Mesendoderm (in vitro differentiated cells): ENCODE measurements around the gene IFIT5.

Source experiments
- DNase-seq: peaks from one replicate; pipeline ENCODE4 v3.0.0; 2013
- H2AK5ac ChIP-seq: 2 replicates; pipeline ENCODE4 v1.6.1; 2013; ENCODE audit warnings: low read length, inconsistent platforms
- H2BK120ac ChIP-seq: 2 replicates; pipeline ENCODE4 v1.6.1; 2013; ENCODE audit warnings: low read depth, mild to moderate bottlenecking, low read length, moderate library complexity, mixed read lengths
- H2BK15ac ChIP-seq: replicated peaks from 2 replicates; pipeline ENCODE4 v1.6.1; 2013; ENCODE audit warnings: low read depth, mild to moderate bottlenecking, moderate library complexity
- H2BK5ac ChIP-seq: 2 replicates; pipeline ENCODE4 v1.6.1; 2013; ENCODE audit warnings: low read length, inconsistent platforms
- H3K18ac ChIP-seq: 2 replicates; pipeline ENCODE4 v1.6.1; 2013; ENCODE audit warnings: mild to moderate bottlenecking, low read length, mixed read lengths
- H3K23ac ChIP-seq: one replicate; pipeline ENCODE4 v1.6.1; 2013; ENCODE audit warnings: low read length
- H3K27ac ChIP-seq: 2 replicates; pipeline ENCODE4 v1.5.1; 2013; ENCODE audit warnings: low read depth, mild to moderate bottlenecking, inconsistent platforms, low read length, moderate library complexity
- H3K27me3 ChIP-seq: 2 replicates; pipeline ENCODE4 v1.6.1; 2013; ENCODE audit warnings: low read length, control low read depth, mild to moderate bottlenecking, inconsistent platforms; ENCODE audit not compliant: insufficient read depth, poor library complexity
- H3K36me3 ChIP-seq: 2 replicates; pipeline ENCODE4 v1.6.1; 2013; ENCODE audit warnings: low read length, inconsistent platforms; ENCODE audit not compliant: control insufficient read depth, insufficient read depth
- H3K4ac ChIP-seq: one replicate; pipeline ENCODE4 v1.6.1; 2013; ENCODE audit warnings: low read depth, mild to moderate bottlenecking, low read length, moderate library complexity
- H3K4me1 ChIP-seq: 2 replicates; pipeline ENCODE4 v1.6.1; 2013; ENCODE audit warnings: low read depth, low read length, inconsistent platforms; ENCODE audit not compliant: control insufficient read depth
- H3K4me2 ChIP-seq: 2 replicates; pipeline ENCODE4 v1.6.1; 2013; ENCODE audit warnings: low read length
- H3K4me3 ChIP-seq: 2 replicates; pipeline ENCODE4 v1.5.1; 2013; ENCODE audit warnings: mild to moderate bottlenecking, low read length
- H3K56ac ChIP-seq: one replicate; pipeline ENCODE4 v1.6.1; 2013; ENCODE audit warnings: low read length
- H3K79me1 ChIP-seq: 2 replicates; pipeline ENCODE4 v1.6.1; 2013; ENCODE audit warnings: low read length, inconsistent platforms
- H3K79me2 ChIP-seq: 2 replicates; pipeline ENCODE4 v1.6.1; 2013; ENCODE audit warnings: mild to moderate bottlenecking, low read length; ENCODE audit not compliant: control insufficient read depth, insufficient read depth
- H3K9ac ChIP-seq: 2 replicates; pipeline ENCODE4 v1.6.1; 2013; ENCODE audit warnings: low read length, inconsistent platforms
- H4K5ac ChIP-seq: one replicate; pipeline ENCODE4 v1.6.1; 2013; ENCODE audit warnings: low read length
- H4K8ac ChIP-seq: one replicate; pipeline ENCODE4 v1.6.1; 2013; ENCODE audit warnings: low read depth, mild to moderate bottlenecking, control low read depth, low read length, moderate library complexity
- WGBS: extraction: QIAGEN DNeasy Blood & Tissue Kit; methylation state at CpG from one replicate; pipeline ENCODE4 v1.1.7; 2013; ENCODE audit warnings: low lambda C conversion rate, missing lambda C conversion rate; ENCODE audit not compliant: insufficient coverage; ENCODE audit errors: extremely low coverage; 5-methylcytosine and 5-hydroxymethylcytosine counted together

Gene IFIT5

GRCh38 chr10:89414879-89415821 is 782 bp downstream of the IFIT5 start:
- Histone ChIP-seq H3K4me1 (no peaks in the 10 kb centered on the region), H3K56ac (peak overlapping the region; percentile 89), H3K79me2 (no peaks in the 10 kb centered on the region), H3K18ac (no peak overlapping the region), H3K27me3 (no peaks in the 10 kb centered on the region), H3K79me1 (no peaks in the 10 kb centered on the region), H2BK5ac (no peak overlapping the region), H2AK5ac (no peak overlapping the region), H3K4me3 (peak overlapping the region; percentile 80), H4K8ac (no peak overlapping the region), H3K4me2 (peak overlapping the region; percentile 91), H2BK15ac (no peak overlapping the region), H3K27ac (no peak overlapping the region), H3K23ac (peak overlapping the region; percentile 45), H4K5ac (no peak overlapping the region), H2BK120ac (no peak overlapping the region), H3K9ac (peak overlapping the region; percentile 77), H3K4ac (no peak overlapping the region), H3K36me3 (no peaks in the 10 kb centered on the region)
- WGBS, result no CpG with 5 or more reads among the region's 66 CpGs
- peak; percentile 69 for DNase-seq

GRCh38 chr10:89416465-89416864 is 2.1 kb downstream of the IFIT5 start:
- H4K8ac ChIP-seq, result no peak overlapping the region

GRCh38 chr10:89419548-89419947 is 5.2 kb downstream of the IFIT5 start:
- Histone ChIP-seq H3K4me3 (no peak overlapping the region), H4K8ac (no peak overlapping the region), H4K5ac (no peak overlapping the region), H3K36me3 (no peaks in the 10 kb centered on the region), H3K23ac (no peak overlapping the region), H2BK15ac (no peak overlapping the region), H3K4ac (no peak overlapping the region), H3K27ac (no peak overlapping the region), H3K56ac (no peak overlapping the region), H3K4me2 (no peak overlapping the region), H2BK5ac (no peak overlapping the region), H2AK5ac (no peak overlapping the region), H3K79me2 (no peaks in the 10 kb centered on the region), H3K18ac (no peak overlapping the region), H3K4me1 (no peaks in the 10 kb centered on the region), H3K79me1 (no peaks in the 10 kb centered on the region), H2BK120ac (no peak overlapping the region), H3K27me3 (no peaks in the 10 kb centered on the region), H3K9ac (no peak overlapping the region)
- peak; percentile 31 for DNase-seq
- no CpG with 5 or more reads among the region's 3 CpGs for WGBS

More at GRCh38 chr10:89416465-89416864, 2.1 kb downstream of the IFIT5 start:
- DNase-seq, result no peak
- Histone ChIP-seq H3K79me1 (no peaks in the 10 kb centered on the region), H2AK5ac (no peak overlapping the region), H3K79me2 (no peaks in the 10 kb centered on the region), H4K5ac (no peak overlapping the region), H3K18ac (no peak overlapping the region), H3K4me1 (no peaks in the 10 kb centered on the region), H2BK5ac (no peak overlapping the region), H3K9ac (no peak overlapping the region), H3K4me2 (no peak overlapping the region), H3K27me3 (no peaks in the 10 kb centered on the region), H3K56ac (no peak overlapping the region), H2BK15ac (no peak overlapping the region), H3K4ac (no peak overlapping the region), H3K27ac (no peak overlapping the region), H3K23ac (no peak overlapping the region), H3K36me3 (no peaks in the 10 kb centered on the region), H2BK120ac (no peak overlapping the region), H3K4me3 (no peak overlapping the region)
- no CpG with 5 or more reads among the region's 1 CpG for WGBS

GRCh38 chr10:89421018-89421476 is 6.7 kb downstream of the IFIT5 start:
- Histone ChIP-seq H3K9ac (no peak overlapping the region), H4K5ac (no peak overlapping the region), H3K27me3 (no peaks in the 10 kb centered on the region), H3K4me3 (no peak overlapping the region), H3K27ac (no peak overlapping the region), H2BK5ac (no peak overlapping the region), H3K18ac (no peak overlapping the region), H3K23ac (no peak overlapping the region), H3K79me1 (no peaks in the 10 kb centered on the region), H3K36me3 (no peaks in the 10 kb centered on the region), H3K56ac (no peak overlapping the region), H2BK15ac (no peak overlapping the region), H3K4me2 (no peak overlapping the region), H2BK120ac (no peak overlapping the region), H2AK5ac (no peak overlapping the region), H3K79me2 (no peaks in the 10 kb centered on the region), H3K4ac (no peak overlapping the region), H4K8ac (no peak overlapping the region), H3K4me1 (no peaks in the 10 kb centered on the region)
- whole genome bisulfite sequencing, result no CpG with 5 or more reads among the region's 2 CpGs
- no peak for DNase-seq

GRCh38 chr10:89425000-89425399 is 10.6 kb downstream of the IFIT5 start:
- Histone ChIP-seq H3K23ac (no peak overlapping the region), H3K36me3 (no peaks in the 10 kb centered on the region), H2BK15ac (no peak overlapping the region), H3K9ac (no peak overlapping the region), H3K4me1 (no peaks in the 10 kb centered on the region), H3K18ac (no peak overlapping the region), H3K4me3 (no peak overlapping the region), H2BK5ac (no peak overlapping the region), H2AK5ac (no peak overlapping the region), H3K79me1 (no peaks in the 10 kb centered on the region), H3K27ac (no peak overlapping the region), H3K4ac (no peak overlapping the region), H3K79me2 (no peaks in the 10 kb centered on the region), H4K5ac (no peak overlapping the region), H3K27me3 (no peaks in the 10 kb centered on the region), H3K56ac (no peak overlapping the region), H4K8ac (no peak overlapping the region), H2BK120ac (no peak overlapping the region), H3K4me2 (no peak overlapping the region)
- no peak for DNase-seq
- WGBS, result no CpG with 5 or more reads among the region's 5 CpGs
